OCI-LY3 (cell line): ENCODE data around the gene C1orf52.

ENCODE experiments used
- H2AFZ ChIP-seq: fragments of 200-600, 300-600 bp; shearing (Covaris generic); 2 replicates; pipeline ENCODE4 v1.6.0; 2014; ENCODE audit warnings: antibody characterized with exemption, low read depth, low read length
- H3K27ac ChIP-seq: fragments of 200-600, 300-600 bp; sonication (generic); 2 replicates; pipeline ENCODE4 v1.5.1; 2014; ENCODE audit warnings: mild to moderate bottlenecking, low read length, moderate library complexity, mixed read lengths
- H3K27me3 ChIP-seq: fragments of 200-600, 300-600 bp; sonication (generic); 2 replicates; pipeline ENCODE4 v1.6.1; 2014; ENCODE audit warnings: low read depth, low read length, mixed read lengths
- H3K36me3 ChIP-seq: fragments of 200-600, 300-600 bp; sonication (generic); replicated peaks from 2 replicates; pipeline ENCODE3; 2014; ENCODE audit warnings: low read depth, low read length, mixed read lengths
- H3K4me1 ChIP-seq: fragments of 300-600, 200-600 bp; sonication (generic); 2 replicates; pipeline ENCODE4 v1.6.1; 2014; ENCODE audit warnings: low read length, mixed read lengths
- H3K4me2 ChIP-seq: fragments of 200-600, 300-600 bp; sonication (generic); 2 replicates; pipeline ENCODE4 v1.6.1; 2014; ENCODE audit warnings: low read length, mixed read lengths
- H3K4me3 ChIP-seq: fragments of 300-600, 200-600 bp; sonication (generic); 2 replicates; pipeline ENCODE4 v1.5.1; 2014; ENCODE audit warnings: antibody characterized with exemption, mild to moderate bottlenecking, low read length, moderate library complexity
- H3K79me2 ChIP-seq: fragments of 300-600, 200-600 bp; shearing (Covaris generic); 2 replicates; pipeline ENCODE4 v1.6.1; 2014; ENCODE audit warnings: mild to moderate bottlenecking, low read length, mixed read lengths
- H3K9ac ChIP-seq: fragments of 300-600, 200-600 bp; shearing (Covaris generic); 2 replicates; pipeline ENCODE4 v1.6.0; 2014; ENCODE audit warnings: mild to moderate bottlenecking, low read length, moderate library complexity
- H3K9me3 ChIP-seq: fragments of 200-600, 300-600 bp; shearing (Covaris generic); 2 replicates; pipeline ENCODE4 v1.6.1; 2014; ENCODE audit warnings: low read length, mixed read lengths; ENCODE audit not compliant: insufficient read depth
- H4K20me1 ChIP-seq: fragments of 200-600, 300-600 bp; sonication (generic); 2 replicates; pipeline ENCODE4 v1.6.1; 2016; ENCODE audit warnings: low read length, mixed read lengths; ENCODE audit not compliant: insufficient read depth
- EZH2phosphoT487 ChIP-seq: fragments of 200-600 bp; shearing (Covaris generic); IDR thresholded peaks from 2 replicates; pipeline ENCODE4 v1.6.1; 2018; ENCODE audit warnings: antibody characterized with exemption, mixed run types, low read depth
- TF ChIP-seq, protein P1 (sequence below): fragments of 200-600, 300-600 bp; sonication (generic); IDR thresholded peaks from 2 replicates; pipeline ENCODE4 v1.5.1; 2014; ENCODE audit warnings: antibody characterized with exemption, low read length, low read depth

The C1orf52 gene

DNA sequence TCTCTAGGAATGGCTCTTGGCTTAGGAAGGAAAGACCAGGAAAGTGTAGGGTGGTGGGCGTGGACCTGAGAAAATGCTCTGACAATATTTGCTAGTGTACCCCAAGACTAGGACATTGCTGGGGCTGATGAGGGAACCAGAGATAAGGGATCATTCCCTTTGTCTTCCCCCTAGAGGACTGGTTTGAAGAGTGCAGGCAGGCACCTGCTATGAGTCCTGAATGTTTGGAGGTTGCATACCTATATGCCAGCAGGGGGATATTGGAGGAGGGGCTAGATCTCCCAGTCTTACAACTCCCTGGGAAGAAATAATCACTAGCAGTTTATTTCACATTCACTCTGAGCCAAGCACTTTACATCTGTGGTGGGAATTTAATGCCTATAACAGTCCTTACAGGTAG lies 23.0 kb upstream of the C1orf52 start:
- Histone ChIP-seq H3K4me3 (no peak overlapping the region), H3K9ac (no peak overlapping the region)
- TF ChIP-seq, protein P1, sequence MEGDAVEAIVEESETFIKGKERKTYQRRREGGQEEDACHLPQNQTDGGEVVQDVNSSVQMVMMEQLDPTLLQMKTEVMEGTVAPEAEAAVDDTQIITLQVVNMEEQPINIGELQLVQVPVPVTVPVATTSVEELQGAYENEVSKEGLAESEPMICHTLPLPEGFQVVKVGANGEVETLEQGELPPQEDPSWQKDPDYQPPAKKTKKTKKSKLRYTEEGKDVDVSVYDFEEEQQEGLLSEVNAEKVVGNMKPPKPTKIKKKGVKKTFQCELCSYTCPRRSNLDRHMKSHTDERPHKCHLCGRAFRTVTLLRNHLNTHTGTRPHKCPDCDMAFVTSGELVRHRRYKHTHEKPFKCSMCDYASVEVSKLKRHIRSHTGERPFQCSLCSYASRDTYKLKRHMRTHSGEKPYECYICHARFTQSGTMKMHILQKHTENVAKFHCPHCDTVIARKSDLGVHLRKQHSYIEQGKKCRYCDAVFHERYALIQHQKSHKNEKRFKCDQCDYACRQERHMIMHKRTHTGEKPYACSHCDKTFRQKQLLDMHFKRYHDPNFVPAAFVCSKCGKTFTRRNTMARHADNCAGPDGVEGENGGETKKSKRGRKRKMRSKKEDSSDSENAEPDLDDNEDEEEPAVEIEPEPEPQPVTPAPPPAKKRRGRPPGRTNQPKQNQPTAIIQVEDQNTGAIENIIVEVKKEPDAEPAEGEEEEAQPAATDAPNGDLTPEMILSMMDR = no peak
- TF ChIP-seq EZH2phosphoT487 = no peak

DNA sequence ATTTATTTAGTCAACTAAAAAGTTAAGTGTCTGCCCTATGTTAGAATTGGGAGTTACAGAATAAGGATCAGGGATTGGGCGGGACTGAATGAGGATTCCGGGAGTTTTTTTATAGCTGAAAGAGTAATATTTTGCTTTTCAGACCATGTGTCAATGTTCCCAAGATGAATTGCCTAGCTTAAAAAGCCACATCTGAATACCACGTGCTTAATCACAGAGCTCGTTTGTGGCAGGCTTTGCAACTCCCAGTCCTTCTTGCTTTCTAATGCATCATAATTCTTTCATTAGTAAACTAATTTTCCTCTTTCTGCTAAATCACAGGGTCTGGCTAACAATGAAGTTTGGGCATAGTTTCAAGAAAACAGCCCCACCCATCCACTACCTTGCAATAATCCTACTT lies 21.2 kb upstream of the C1orf52 start:
- TF ChIP-seq, protein P1 = no peak
- Histone ChIP-seq H3K4me1 (peaks cover 17% of the 10 kb centered on the region), H3K27ac (no peak overlapping the region), H3K36me3 (no peaks in the 10 kb centered on the region), H3K27me3 (no peaks in the 10 kb centered on the region), H3K4me3 (no peak overlapping the region), H2AFZ (no peak overlapping the region), H3K79me2 (peaks cover 6% of the 10 kb centered on the region), H3K9ac (no peak overlapping the region), H3K9me3 (no peaks in the 10 kb centered on the region), H3K4me2 (no peak overlapping the region), H4K20me1 (no peaks in the 10 kb centered on the region)

More for the DNA sequence above, 23.0 kb upstream of the C1orf52 start:
- H3K27ac ChIP-seq = no peak overlapping the region
- peaks cover 14% of the 10 kb centered on the region for H3K4me1 ChIP-seq
- H3K79me2 ChIP-seq = no peaks in the 10 kb centered on the region
- H3K9me3 ChIP-seq = no peaks in the 10 kb centered on the region
- H3K4me2 ChIP-seq = no peak overlapping the region
- H2AFZ ChIP-seq = no peak overlapping the region
- no peaks in the 10 kb centered on the region for H3K27me3 ChIP-seq
- H3K36me3 ChIP-seq = no peaks in the 10 kb centered on the region
- no peaks in the 10 kb centered on the region for H4K20me1 ChIP-seq

DNA sequence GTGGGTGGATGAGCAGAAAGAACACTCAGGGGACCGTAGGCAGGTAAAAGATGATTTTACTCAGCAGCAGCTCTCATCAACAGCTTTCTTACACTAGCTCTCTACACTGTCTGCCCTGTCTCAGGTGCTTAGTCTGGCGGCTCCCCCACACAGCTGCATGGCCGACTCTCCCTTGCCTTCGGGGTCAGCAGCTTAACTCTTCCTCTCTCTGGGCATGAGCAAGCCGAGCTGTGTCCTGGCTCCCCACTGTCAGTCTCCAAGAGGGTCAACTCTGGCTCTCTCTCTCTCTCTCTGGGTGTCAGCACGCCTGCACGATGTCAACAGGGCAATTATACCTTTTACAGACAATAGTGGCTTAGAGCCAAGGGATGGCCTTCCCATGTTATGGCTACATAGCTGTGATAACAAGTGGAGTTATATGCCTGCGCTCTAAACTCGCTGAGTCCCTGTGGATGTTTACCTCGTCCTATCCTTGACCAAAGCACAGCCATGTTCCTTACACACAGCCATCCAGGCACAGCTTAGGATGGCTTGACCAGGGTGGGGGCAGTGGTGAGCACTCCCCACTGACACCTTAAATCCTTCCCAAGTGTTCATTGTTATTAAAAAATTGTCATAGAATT lies 20.1 kb upstream of the C1orf52 start:
- peak overlapping the region; percentile 76 for H3K4me2 ChIP-seq

DNA sequence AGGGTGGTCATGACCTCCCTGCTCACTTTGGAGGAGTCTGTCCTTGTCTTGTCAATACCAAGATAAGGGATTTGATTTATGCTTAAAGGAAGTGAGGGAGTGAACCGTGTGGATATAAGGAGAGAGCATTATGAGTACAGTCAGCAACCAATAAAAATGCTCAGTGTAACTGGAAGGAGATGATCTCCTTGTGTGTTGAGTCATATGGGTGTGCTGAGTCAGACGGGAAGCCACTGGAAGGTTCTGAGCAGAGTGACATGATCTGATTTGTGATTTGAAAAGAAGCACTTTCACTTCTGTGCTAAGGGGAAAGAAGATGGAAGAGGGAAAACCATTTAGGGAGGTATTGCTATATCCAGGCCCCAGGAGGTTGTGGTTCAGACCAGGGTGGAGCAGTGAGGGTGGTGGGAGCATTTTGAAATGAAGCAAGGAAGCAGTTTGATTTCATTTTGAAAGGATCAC lies 19.4 kb upstream of the C1orf52 start:
- Histone ChIP-seq H3K4me3 (peak overlapping the region; percentile 50), H2AFZ (peak overlapping the region; percentile 49; the same call in 1 of the 2 replicates), H3K36me3 (peaks cover 16% of the 10 kb centered on the region), H3K27ac (peak overlapping the region; percentile 61), H3K9ac (peak overlapping the region; percentile 29; the same call in 1 of the 2 replicates), H3K9me3 (no peaks in the 10 kb centered on the region), H4K20me1 (peaks cover 16% of the 10 kb centered on the region), H3K4me1 (peaks cover 31% of the 10 kb centered on the region), H3K79me2 (peaks cover 23% of the 10 kb centered on the region), H3K4me2 (peak overlapping the region; percentile 76), H3K27me3 (no peaks in the 10 kb centered on the region)
- TF ChIP-seq, protein P1 = no peak
- TF ChIP-seq EZH2phosphoT487 = no peak

More for the DNA sequence above, 20.1 kb upstream of the C1orf52 start:
- H3K4me3 ChIP-seq = peak overlapping the region; percentile 50
- H3K79me2 ChIP-seq = peaks cover 16% of the 10 kb centered on the region
- H3K9ac ChIP-seq = peak overlapping the region; percentile 29; the same call in 1 of the 2 replicates
- H2AFZ ChIP-seq = no peak overlapping the region
- no peak for TF ChIP-seq EZH2phosphoT487
- TF ChIP-seq, protein P1 = no peak
- no peaks in the 10 kb centered on the region for H3K27me3 ChIP-seq
- peaks cover 9% of the 10 kb centered on the region for H4K20me1 ChIP-seq
- peaks cover 26% of the 10 kb centered on the region for H3K4me1 ChIP-seq
- no peaks in the 10 kb centered on the region for H3K9me3 ChIP-seq
- H3K36me3 ChIP-seq = peaks cover 9% of the 10 kb centered on the region
- peak overlapping the region; percentile 61 for H3K27ac ChIP-seq
